ENCODE results near the gene NOSTRIN.
"Not testable (repeated sequence)": the region's sequence is repeated elsewhere in the genome, so short reads cannot be mapped to it uniquely, and the experiment has no call there.

Gene NOSTRIN

DNA sequence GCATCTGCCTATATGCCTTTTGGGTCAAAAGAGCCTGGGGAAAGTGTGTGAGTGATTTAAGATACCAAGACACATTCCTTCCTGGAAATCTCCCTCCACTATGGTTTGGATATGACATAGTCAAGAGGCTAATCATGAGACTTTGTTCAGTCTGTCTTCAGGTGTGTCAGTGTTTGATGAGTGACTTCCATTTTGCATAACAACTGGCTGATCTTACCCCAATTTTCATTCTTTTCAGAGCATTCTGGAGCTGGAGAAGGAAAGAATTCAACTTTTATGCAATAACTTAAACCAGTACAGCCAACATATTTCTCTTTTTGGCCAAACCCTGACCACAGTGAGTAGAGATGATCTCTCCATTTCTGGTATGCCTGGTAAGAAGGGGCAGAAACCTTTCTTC is 48.4 kb downstream of the NOSTRIN start:
- no peak overlapping the region for H3K27ac ChIP-seq (ENCODE audit: low read length)
- H3K36me3 ChIP-seq (ENCODE audit: control insufficient read depth in 2 of 2, insufficient read depth in 2 of 2, low read length in 2 of 2), result no peaks in the 10 kb centered on the region
- no peaks in the 10 kb centered on the region for H3K4me1 ChIP-seq (ENCODE audit: control insufficient read depth, insufficient read depth, low read length)
- no peaks in the 10 kb centered on the region for H3K27me3 ChIP-seq (ENCODE audit: control insufficient read depth in 1 of 2, insufficient read depth in 2 of 2, low read length in 2 of 2)
- H3K9me3 ChIP-seq (ENCODE audit: control insufficient read depth in 2 of 2, low read length in 2 of 2), result no peaks in the 10 kb centered on the region
- no peak overlapping the region for H3K9ac ChIP-seq (ENCODE audit: low read length in 2 of 2)
- no peak overlapping the region for H3K4me3 ChIP-seq (ENCODE audit: low read length in 2 of 2)

DNA sequence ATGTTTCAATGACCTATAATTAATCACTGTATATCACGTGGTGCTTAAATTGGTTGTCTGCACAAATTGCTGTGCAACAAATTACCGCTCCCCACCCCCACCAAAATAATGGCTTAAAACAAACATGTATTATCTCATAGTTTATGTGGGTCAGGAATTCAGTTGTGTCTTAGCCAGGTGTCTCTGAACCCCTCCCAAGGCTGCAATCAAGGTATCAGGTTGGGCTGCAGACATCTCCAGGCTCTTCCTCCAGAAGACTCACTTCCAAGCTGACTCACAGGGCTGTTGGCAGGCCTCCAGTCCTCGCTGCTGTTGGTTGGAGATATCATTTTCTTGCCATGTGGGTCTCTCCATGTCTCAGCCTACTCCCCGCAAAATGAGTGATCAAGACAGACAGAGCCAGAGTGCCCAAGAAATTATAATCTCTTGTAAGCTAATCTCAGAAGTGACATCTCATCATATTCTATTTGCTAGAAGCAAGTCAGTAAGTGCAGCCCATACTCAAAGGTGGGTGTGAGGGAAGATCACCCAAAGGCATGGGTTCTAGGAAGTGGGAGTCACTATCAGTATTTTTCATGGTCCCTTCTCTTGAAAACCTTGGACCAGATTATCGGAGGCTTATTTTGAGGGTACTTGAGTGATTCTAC is 49.4 kb downstream of the NOSTRIN start:
- no peaks in the 10 kb centered on the region for H3K27me3 ChIP-seq (ENCODE audit: control insufficient read depth in 1 of 2, insufficient read depth in 2 of 2, low read length in 2 of 2)
- H3K9ac ChIP-seq (ENCODE audit: low read length in 2 of 2), result no peak overlapping the region
- no peak overlapping the region for H3K27ac ChIP-seq (ENCODE audit: low read length)
- H3K4me3 ChIP-seq (ENCODE audit: low read length in 2 of 2), result no peak overlapping the region
- no peaks in the 10 kb centered on the region for H3K4me1 ChIP-seq (ENCODE audit: control insufficient read depth, insufficient read depth, low read length)
- H3K9me3 ChIP-seq (ENCODE audit: control insufficient read depth in 2 of 2, low read length in 2 of 2), result no peaks in the 10 kb centered on the region
- no peaks in the 10 kb centered on the region for H3K36me3 ChIP-seq (ENCODE audit: control insufficient read depth in 2 of 2, insufficient read depth in 2 of 2, low read length in 2 of 2)

DNA sequence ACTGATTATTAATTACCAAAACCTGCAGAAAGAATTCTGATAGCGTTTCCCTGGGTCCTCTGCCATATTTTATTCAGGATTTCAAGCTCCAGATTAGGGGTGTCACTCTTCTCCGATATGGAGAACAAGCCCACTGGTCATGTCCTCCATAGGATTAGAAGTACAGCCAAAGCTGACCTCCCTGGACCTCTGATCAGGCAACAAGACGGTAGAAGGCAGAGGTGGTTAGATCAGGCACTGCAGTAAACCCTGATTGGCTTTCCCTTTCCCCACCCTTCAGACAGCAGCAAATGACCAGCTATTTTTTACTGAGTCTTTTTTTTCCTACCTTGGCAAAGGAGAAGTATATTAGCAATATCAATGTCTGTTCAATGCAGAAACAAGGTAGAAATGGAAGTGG is 50.0 kb downstream of the NOSTRIN start:
- no peak overlapping the region for H3K27ac ChIP-seq (ENCODE audit: low read length)
- no peaks in the 10 kb centered on the region for H3K9me3 ChIP-seq (ENCODE audit: control insufficient read depth in 2 of 2, low read length in 2 of 2)
- no peaks in the 10 kb centered on the region for H3K27me3 ChIP-seq (ENCODE audit: control insufficient read depth in 1 of 2, insufficient read depth in 2 of 2, low read length in 2 of 2)
- no peaks in the 10 kb centered on the region for H3K4me1 ChIP-seq (ENCODE audit: control insufficient read depth, insufficient read depth, low read length)
- H3K9ac ChIP-seq (ENCODE audit: low read length in 2 of 2), result no peak overlapping the region
- no peak overlapping the region for H3K4me3 ChIP-seq (ENCODE audit: low read length in 2 of 2)
- H3K36me3 ChIP-seq (ENCODE audit: control insufficient read depth in 2 of 2, insufficient read depth in 2 of 2, low read length in 2 of 2), result no peaks in the 10 kb centered on the region

DNA sequence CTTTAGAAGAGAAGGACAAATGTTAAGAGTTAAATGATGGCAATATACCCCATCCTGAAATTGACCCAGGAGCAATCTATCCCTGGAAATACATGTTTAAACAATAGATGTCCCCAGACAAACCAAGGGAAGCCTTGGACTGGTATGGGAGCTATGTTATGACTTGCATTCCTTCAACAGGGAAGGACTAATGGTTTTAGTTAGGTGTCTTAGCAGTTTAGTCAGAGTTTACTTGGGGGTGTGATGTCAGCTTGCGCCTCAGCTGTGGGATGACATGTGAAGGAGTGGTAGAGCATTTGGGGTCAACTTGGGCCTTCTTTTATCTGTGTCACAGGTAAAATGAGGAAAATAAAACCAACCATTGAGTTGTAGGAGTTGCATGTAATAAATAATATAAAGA is 51.0 kb downstream of the NOSTRIN start:
- no peaks in the 10 kb centered on the region for H3K27me3 ChIP-seq (ENCODE audit: control insufficient read depth in 1 of 2, insufficient read depth in 2 of 2, low read length in 2 of 2)
- no peaks in the 10 kb centered on the region for H3K4me1 ChIP-seq (ENCODE audit: control insufficient read depth, insufficient read depth, low read length)
- no peaks in the 10 kb centered on the region for H3K9me3 ChIP-seq (ENCODE audit: control insufficient read depth in 2 of 2, low read length in 2 of 2)
- no peak overlapping the region for H3K4me3 ChIP-seq (ENCODE audit: low read length in 2 of 2)
- no peak overlapping the region for H3K27ac ChIP-seq (ENCODE audit: low read length)
- no peaks in the 10 kb centered on the region for H3K36me3 ChIP-seq (ENCODE audit: control insufficient read depth in 2 of 2, insufficient read depth in 2 of 2, low read length in 2 of 2)
- no peak overlapping the region for H3K9ac ChIP-seq (ENCODE audit: low read length in 2 of 2)

DNA sequence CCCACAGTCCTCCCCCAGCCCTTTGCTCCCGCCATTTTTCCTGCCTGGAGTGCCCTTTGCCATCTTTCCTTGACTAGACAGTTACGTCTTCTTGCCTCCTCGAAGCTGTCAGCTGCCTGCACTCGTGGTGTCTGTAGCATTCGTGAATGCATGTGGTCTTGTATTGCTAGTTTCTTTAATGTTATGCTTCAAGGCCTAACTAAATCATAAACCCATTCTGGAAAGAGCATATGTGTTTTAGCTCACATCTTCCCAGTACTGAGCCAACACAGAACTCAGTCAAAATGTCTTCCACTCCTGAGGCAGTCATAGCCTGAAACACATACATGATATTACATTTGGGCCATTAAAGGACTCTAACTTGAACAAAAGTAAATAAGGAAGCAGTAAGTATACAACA is 52.2 kb downstream of the NOSTRIN start:
- Histone ChIP-seq H3K27ac (ENCODE audit: low read length) (no peak overlapping the region), H3K4me3 (ENCODE audit: low read length in 2 of 2) (no peak overlapping the region), H3K36me3 (ENCODE audit: control insufficient read depth in 2 of 2, insufficient read depth in 2 of 2, low read length in 2 of 2) (no peaks in the 10 kb centered on the region), H3K27me3 (ENCODE audit: control insufficient read depth in 1 of 2, insufficient read depth in 2 of 2, low read length in 2 of 2) (no peaks in the 10 kb centered on the region), H3K9me3 (ENCODE audit: control insufficient read depth in 2 of 2, low read length in 2 of 2) (no peaks in the 10 kb centered on the region), H3K9ac (ENCODE audit: low read length in 2 of 2) (no peak overlapping the region), H3K4me1 (ENCODE audit: control insufficient read depth, insufficient read depth, low read length) (no peaks in the 10 kb centered on the region)

DNA sequence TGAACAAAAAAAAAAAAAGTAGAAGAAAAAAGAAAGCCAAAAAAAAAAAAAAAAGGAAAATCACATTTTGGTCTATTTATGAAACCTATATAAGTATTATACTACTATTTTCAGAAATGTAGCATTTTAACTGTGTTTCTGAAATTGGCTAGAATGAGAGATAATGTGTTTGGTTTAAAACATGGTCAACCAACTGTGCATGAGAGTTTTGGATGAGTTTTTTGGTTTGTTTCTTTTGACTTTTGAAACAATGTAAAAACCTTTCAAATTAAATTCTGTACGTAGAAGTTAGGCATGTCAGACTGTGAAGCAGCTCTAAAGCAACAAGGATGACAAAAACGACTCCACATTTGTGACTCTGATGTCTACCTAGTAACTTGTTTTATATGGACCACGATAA is 53.2 kb downstream of the NOSTRIN start:
- Histone ChIP-seq H3K9me3 (ENCODE audit: control insufficient read depth in 2 of 2, low read length in 2 of 2) (no peaks in the 10 kb centered on the region), H3K36me3 (ENCODE audit: control insufficient read depth in 2 of 2, insufficient read depth in 2 of 2, low read length in 2 of 2) (no peaks in the 10 kb centered on the region), H3K27ac (ENCODE audit: low read length) (no peak overlapping the region), H3K9ac (ENCODE audit: low read length in 2 of 2) (no peak overlapping the region), H3K27me3 (ENCODE audit: control insufficient read depth in 1 of 2, insufficient read depth in 2 of 2, low read length in 2 of 2) (no peaks in the 10 kb centered on the region), H3K4me1 (ENCODE audit: control insufficient read depth, insufficient read depth, low read length) (no peaks in the 10 kb centered on the region), H3K4me3 (ENCODE audit: low read length in 2 of 2) (no peak overlapping the region)

DNA sequence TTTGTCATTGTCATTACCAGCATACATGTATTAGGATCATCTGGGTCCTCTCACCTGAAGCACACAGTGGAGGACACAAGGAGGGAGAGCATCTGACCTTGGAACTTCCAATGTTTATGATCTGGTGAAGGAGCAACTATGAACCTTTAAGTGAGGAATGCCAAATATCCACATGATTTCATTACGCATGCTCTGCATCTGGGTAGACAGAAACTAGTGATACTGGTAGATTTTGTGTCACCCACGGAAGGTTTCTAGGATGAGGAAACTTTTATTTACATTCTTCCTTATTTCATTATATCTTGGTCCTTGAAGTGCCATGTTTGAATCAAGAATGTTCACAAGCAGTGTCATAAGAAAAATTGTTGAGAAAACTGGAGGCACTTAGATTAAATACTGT is 55.7 kb downstream of the NOSTRIN start:
- Histone ChIP-seq H3K27me3 (ENCODE audit: control insufficient read depth in 1 of 2, insufficient read depth in 2 of 2, low read length in 2 of 2) (no peaks in the 10 kb centered on the region), H3K9me3 (ENCODE audit: control insufficient read depth in 2 of 2, low read length in 2 of 2) (no peaks in the 10 kb centered on the region), H3K27ac (ENCODE audit: low read length) (no peak overlapping the region), H3K9ac (ENCODE audit: low read length in 2 of 2) (no peak overlapping the region), H3K4me3 (ENCODE audit: low read length in 2 of 2) (no peak overlapping the region), H3K36me3 (ENCODE audit: control insufficient read depth in 2 of 2, insufficient read depth in 2 of 2, low read length in 2 of 2) (no peaks in the 10 kb centered on the region), H3K4me1 (ENCODE audit: control insufficient read depth, insufficient read depth, low read length) (no peaks in the 10 kb centered on the region)

DNA sequence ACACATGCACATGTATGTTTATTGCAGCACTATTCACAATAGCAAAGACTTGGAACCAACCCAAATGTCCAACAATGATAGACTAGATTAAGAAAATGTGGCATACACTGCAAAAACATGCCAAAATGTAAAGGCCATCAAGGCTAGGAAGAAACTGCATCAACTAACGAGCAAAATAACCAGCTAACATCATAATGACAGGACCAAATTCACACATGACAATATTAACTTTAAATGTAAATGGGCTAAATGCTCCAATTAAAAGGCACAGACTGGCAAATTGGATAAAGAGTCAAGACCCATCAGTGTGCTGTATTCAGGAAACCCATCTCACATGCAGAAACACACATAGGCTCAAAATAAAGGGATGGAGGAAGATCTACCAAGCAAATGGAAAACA is 64.7 kb downstream of the NOSTRIN start:
- H3K4me1 ChIP-seq (ENCODE audit: control insufficient read depth, insufficient read depth, low read length); H3K4me3 ChIP-seq (ENCODE audit: low read length in 2 of 2); H3K27ac ChIP-seq (ENCODE audit: low read length); H3K27me3 ChIP-seq (ENCODE audit: control insufficient read depth in 1 of 2, insufficient read depth in 2 of 2, low read length in 2 of 2); H3K36me3 ChIP-seq (ENCODE audit: control insufficient read depth in 2 of 2, insufficient read depth in 2 of 2, low read length in 2 of 2); H3K9me3 ChIP-seq (ENCODE audit: control insufficient read depth in 2 of 2, low read length in 2 of 2); H3K9ac ChIP-seq (ENCODE audit: low read length in 2 of 2): not testable (repeated sequence)

DNA sequence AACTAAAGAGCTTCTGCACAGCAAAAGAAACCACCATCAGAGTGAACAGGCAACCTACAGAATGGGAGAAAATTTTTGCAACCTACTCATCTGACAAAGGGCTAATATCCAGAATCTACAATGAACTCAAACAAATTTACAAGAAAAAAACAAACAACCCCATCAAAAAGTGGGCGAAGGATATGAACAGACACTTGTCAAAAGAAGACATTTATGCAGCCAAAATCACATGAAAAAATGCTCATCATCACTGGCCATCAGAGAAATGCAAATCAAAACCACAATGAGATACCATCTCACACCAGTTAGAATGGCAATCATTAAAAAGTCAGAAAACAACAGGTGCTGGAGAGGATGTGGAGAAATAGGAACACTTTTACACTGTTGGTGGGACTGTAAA is 67.9 kb downstream of the NOSTRIN start:
- not testable (repeated sequence) for H3K4me3 ChIP-seq (ENCODE audit: low read length in 2 of 2); H3K27me3 ChIP-seq (ENCODE audit: control insufficient read depth in 1 of 2, insufficient read depth in 2 of 2, low read length in 2 of 2); H3K9me3 ChIP-seq (ENCODE audit: control insufficient read depth in 2 of 2, low read length in 2 of 2); H3K36me3 ChIP-seq (ENCODE audit: control insufficient read depth in 2 of 2, insufficient read depth in 2 of 2, low read length in 2 of 2); H3K4me1 ChIP-seq (ENCODE audit: control insufficient read depth, insufficient read depth, low read length); H3K27ac ChIP-seq (ENCODE audit: low read length); H3K9ac ChIP-seq (ENCODE audit: low read length in 2 of 2)

DNA sequence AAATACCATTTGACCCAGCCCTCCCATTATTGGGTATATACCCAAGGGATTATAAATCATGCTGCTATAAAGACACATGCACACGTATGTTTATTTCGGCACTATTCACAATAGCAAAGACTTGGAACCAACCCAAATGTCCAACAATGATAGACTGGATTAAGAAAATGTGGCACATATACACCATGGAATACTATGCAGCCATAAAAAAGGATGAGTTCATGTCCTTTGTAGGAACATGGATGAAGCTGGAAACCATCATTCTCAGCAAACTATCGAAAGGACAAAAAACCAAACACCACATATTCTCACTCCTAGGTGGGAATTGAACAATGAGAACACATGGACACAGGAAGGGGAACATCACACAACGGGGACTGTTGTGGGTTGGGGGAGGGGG is 68.4 kb downstream of the NOSTRIN start:
- H3K9me3 ChIP-seq (ENCODE audit: control insufficient read depth in 2 of 2, low read length in 2 of 2); H3K27me3 ChIP-seq (ENCODE audit: control insufficient read depth in 1 of 2, insufficient read depth in 2 of 2, low read length in 2 of 2); H3K4me1 ChIP-seq (ENCODE audit: control insufficient read depth, insufficient read depth, low read length); H3K4me3 ChIP-seq (ENCODE audit: low read length in 2 of 2); H3K36me3 ChIP-seq (ENCODE audit: control insufficient read depth in 2 of 2, insufficient read depth in 2 of 2, low read length in 2 of 2); H3K27ac ChIP-seq (ENCODE audit: low read length); H3K9ac ChIP-seq (ENCODE audit: low read length in 2 of 2): not testable (repeated sequence)

DNA sequence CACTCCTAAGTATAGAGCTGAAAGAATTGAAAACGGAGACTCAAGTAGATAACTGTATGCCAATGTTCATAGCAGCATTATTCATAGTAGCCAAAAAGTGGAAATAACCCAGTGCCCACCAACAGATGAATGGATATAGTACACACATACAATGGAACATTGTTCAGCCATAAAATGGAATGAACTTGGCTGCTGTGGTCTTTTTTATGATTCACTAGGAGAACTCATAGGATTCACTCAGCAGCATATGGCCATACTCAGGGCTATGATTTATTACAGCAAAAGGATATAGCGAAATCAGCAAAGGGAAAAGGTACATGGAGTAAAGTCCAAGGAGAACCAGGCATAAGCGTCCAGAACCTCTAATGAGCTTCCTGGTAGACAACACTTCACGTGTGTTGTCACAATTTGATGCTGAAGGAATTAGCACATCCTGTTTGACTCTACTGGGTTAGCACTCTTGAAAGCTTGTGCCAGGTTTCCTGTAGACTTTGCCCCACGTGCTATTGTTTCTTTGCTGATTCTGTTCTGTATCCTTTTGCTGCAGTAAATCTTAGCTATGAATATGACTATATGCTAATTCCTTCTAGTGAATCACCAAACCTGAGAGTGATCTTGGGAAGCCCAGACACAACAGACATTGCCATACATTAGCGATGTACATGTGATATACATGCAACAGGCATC is 72.1 kb downstream of the NOSTRIN start:
- Histone ChIP-seq H3K27ac (ENCODE audit: low read length) (no peak overlapping the region), H3K9ac (ENCODE audit: low read length in 2 of 2) (no peak overlapping the region), H3K9me3 (ENCODE audit: control insufficient read depth in 2 of 2, low read length in 2 of 2) (no peaks in the 10 kb centered on the region), H3K4me1 (ENCODE audit: control insufficient read depth, insufficient read depth, low read length) (no peaks in the 10 kb centered on the region), H3K27me3 (ENCODE audit: control insufficient read depth in 1 of 2, insufficient read depth in 2 of 2, low read length in 2 of 2) (no peaks in the 10 kb centered on the region), H3K4me3 (ENCODE audit: low read length in 2 of 2) (no peak overlapping the region), H3K36me3 (ENCODE audit: control insufficient read depth in 2 of 2, insufficient read depth in 2 of 2, low read length in 2 of 2) (no peaks in the 10 kb centered on the region)
